Activated CD4-positive, alpha-beta memory T cell treated with anti-CD3 and anti-CD28 coated beads, Interleukin-2, amount 10 ng/mL, durations not matched to agents 7 days and 5 days (primary cell): ENCODE results near the gene GNAS. TPM values are rescaled to one million over a fixed set of nuclear protein-coding genes. Genes with fewer than 3 reads are reported as not detected.
"Not testable (repeated sequence)": the region's sequence is repeated elsewhere in the genome, so short reads cannot be mapped to it uniquely, and the experiment has no call there.

ENCODE experiments used
- CTCF ChIA-PET: fragments of 350-600 bp; sonication (Branson Sonifier 250); formaldehyde crosslinking; loops from one replicate; lab custom pipeline; 2021; ENCODE audit warnings: antibody characterized with exemption, inconsistent platforms; lab: Charles Lee
- POLR2A ChIA-PET: fragments of 350-600 bp; sonication (Branson Sonifier 250); formaldehyde crosslinking; loops from one replicate; lab custom pipeline; 2021; ENCODE audit warnings: antibody characterized with exemption; lab: Charles Lee
- DNase-seq: peaks from one replicate; pipeline ENCODE4 v3.0.0-alpha.2; 2020
- H3K27ac Mint-ChIP-seq: one replicate; pipeline ENCODE4 v1.8.0; 2021; ENCODE audit warnings: mild to moderate bottlenecking, mixed read lengths
- H3K27me3 Mint-ChIP-seq: one replicate; pipeline ENCODE4 v1.8.0; 2021; ENCODE audit warnings: mixed read lengths
- H3K36me3 Mint-ChIP-seq: one replicate; pipeline ENCODE4 v1.8.0; 2021; ENCODE audit warnings: low read depth, mixed read lengths
- H3K4me1 Mint-ChIP-seq: one replicate; pipeline ENCODE4 v1.8.0; 2021; ENCODE audit warnings: mixed read lengths
- H3K4me3 Mint-ChIP-seq: one replicate; pipeline ENCODE4 v1.8.0; 2021; ENCODE audit warnings: mild to moderate bottlenecking, mixed read lengths
- H3K9me3 Mint-ChIP-seq: one replicate; pipeline ENCODE4 v1.8.0; 2021; ENCODE audit warnings: mixed read lengths
- total RNA-seq, 2 experiments: library from RNA; stranded (reverse); gene quantifications; one replicate each; pipeline ENCODE4 v1.2.3, GENCODE V29; 2021

Gene GNAS
- total RNA-seq, 2 experiments from 2014 or later: 790 to 809 TPM

DNA sequence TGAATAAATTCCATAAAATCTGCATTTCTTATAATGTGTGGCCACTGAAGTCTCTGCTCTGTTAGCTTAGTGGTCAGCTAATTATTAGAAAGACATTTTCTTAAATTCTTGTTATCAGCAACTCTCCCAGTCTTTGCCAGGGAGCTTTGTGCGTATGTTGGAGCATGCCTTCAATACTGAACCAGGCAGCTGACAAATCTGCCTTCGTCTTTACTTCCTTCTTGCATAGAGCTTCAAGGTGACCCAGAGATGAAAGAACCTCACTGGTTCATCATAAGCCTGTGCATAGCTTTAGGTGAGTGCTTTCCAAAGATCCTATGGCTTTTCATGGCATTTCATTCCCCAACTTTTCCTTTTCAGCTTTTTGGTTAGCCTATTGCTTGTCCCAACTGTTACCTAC, 85.6 kb downstream of the GNAS start:
- H3K36me3 Mint-ChIP-seq: no peaks in the 10 kb centered on the region
- H3K27me3 Mint-ChIP-seq: peaks cover 45% of the 10 kb centered on the region
- no peaks in the 10 kb centered on the region for H3K4me1 Mint-ChIP-seq
- no peak overlapping the region for H3K4me3 Mint-ChIP-seq
- no peak overlapping the region for H3K27ac Mint-ChIP-seq
- H3K9me3 Mint-ChIP-seq: peaks cover 3% of the 10 kb centered on the region
- DNase-seq: no peak
- POLR2A ChIA-PET: interaction anchor here (0.8 kb wide), 1 partner anchor 13 kb away, joined by 4 read pairs; no protein-coding TSS in a partner anchor
- CTCF ChIA-PET: interaction anchor here (0.7 kb wide), 1 partner anchor 99 kb away, joined by 3 read pairs; no protein-coding TSS in a partner anchor

GRCh38 chr20:58938541-58938940, 86.0 kb downstream of the GNAS start:
- ChIA-PET POLR2A (interaction anchor here (0.8 kb wide), 1 partner anchor 13 kb away, joined by 4 read pairs; no protein-coding TSS in a partner anchor), CTCF (interaction anchor here (0.7 kb wide), 2 partner anchors 21 to 99 kb away, joined by 3 read pairs; no protein-coding TSS in a partner anchor)
- no peak overlapping the region for H3K4me3 Mint-ChIP-seq
- no peak for DNase-seq
- H3K4me1 Mint-ChIP-seq: no peaks in the 10 kb centered on the region
- no peak overlapping the region for H3K27ac Mint-ChIP-seq
- no peaks in the 10 kb centered on the region for H3K36me3 Mint-ChIP-seq
- peaks cover 3% of the 10 kb centered on the region for H3K9me3 Mint-ChIP-seq
- H3K27me3 Mint-ChIP-seq: peaks cover 45% of the 10 kb centered on the region

DNA sequence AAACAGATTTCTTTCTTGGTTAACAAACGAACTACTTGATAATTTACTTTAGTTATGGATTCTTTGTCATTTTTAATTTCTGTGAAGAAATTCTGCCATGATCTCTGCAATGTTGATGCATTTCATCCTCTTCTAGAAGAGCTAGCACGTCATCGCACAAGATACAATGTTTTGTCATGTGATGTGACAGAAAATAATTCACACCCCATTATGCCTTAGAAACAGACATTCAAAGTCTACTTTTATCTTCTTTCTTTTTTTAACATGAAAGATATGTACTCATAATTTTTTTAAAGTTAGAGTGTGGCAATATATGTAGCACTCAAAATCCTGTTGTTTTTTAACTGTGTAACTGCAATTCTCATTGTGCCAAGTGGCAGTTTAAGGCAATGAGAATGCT, 89.0 kb downstream of the GNAS start:
- Mint-ChIP-seq H3K36me3 (no peaks in the 10 kb centered on the region), H3K9me3 (no peaks in the 10 kb centered on the region), H3K27me3 (peaks cover 27% of the 10 kb centered on the region), H3K4me3 (no peak overlapping the region), H3K4me1 (no peaks in the 10 kb centered on the region), H3K27ac (no peak overlapping the region)
- ChIA-PET CTCF (no interaction called here), POLR2A (no interaction called here)
- no peak for DNase-seq

DNA sequence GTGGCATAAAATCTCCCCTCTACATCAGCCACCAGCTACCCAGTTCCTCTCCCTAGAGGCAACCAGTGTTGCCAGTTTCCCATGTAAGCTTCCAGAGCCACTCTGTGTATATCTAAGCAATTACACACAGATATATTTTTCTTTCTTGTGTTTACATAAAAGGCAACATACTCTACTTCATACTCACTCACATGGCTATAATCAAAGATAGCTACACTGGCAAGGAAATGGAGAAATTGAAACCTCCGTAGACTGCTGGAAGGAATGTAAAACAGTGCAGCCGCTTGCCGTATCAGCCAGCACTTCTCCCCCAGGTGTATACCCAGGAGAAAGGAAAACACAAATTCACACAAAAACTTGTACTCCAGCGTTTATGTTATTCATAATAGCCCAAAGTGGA, 90.0 kb downstream of the GNAS start:
- H3K4me3 Mint-ChIP-seq: no peak overlapping the region
- peaks cover 19% of the 10 kb centered on the region for H3K27me3 Mint-ChIP-seq
- no peak for DNase-seq
- CTCF ChIA-PET: no interaction called here
- no peak overlapping the region for H3K27ac Mint-ChIP-seq
- H3K4me1 Mint-ChIP-seq: no peaks in the 10 kb centered on the region
- POLR2A ChIA-PET: no interaction called here
- H3K36me3 Mint-ChIP-seq: no peaks in the 10 kb centered on the region
- no peaks in the 10 kb centered on the region for H3K9me3 Mint-ChIP-seq

DNA sequence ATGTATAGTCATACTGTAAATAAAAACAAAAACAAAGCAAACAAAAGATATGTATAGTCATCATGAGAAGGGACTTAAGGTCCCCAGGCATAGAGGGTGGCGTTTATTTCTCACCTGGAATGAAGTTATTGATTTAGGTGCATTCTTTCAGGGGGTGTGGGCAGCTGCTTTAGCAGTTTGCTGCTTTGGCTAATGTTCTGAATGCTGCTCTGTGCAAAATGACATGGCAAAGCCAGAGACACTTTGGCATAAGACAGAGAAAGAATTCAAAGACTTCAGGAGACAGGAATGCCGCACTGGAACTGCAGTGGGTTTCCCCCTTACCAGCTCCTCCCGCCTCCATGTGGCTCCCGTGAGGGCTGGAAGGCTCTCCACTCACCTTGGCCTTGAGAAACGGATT, 92.1 kb downstream of the GNAS start:
- Mint-ChIP-seq H3K9me3 (no peaks in the 10 kb centered on the region), H3K27me3 (peaks cover 12% of the 10 kb centered on the region), H3K36me3 (no peaks in the 10 kb centered on the region), H3K27ac (no peak overlapping the region), H3K4me1 (no peaks in the 10 kb centered on the region), H3K4me3 (no peak overlapping the region)
- CTCF ChIA-PET: no interaction called here
- POLR2A ChIA-PET: no interaction called here
- DNase-seq: no peak

DNA sequence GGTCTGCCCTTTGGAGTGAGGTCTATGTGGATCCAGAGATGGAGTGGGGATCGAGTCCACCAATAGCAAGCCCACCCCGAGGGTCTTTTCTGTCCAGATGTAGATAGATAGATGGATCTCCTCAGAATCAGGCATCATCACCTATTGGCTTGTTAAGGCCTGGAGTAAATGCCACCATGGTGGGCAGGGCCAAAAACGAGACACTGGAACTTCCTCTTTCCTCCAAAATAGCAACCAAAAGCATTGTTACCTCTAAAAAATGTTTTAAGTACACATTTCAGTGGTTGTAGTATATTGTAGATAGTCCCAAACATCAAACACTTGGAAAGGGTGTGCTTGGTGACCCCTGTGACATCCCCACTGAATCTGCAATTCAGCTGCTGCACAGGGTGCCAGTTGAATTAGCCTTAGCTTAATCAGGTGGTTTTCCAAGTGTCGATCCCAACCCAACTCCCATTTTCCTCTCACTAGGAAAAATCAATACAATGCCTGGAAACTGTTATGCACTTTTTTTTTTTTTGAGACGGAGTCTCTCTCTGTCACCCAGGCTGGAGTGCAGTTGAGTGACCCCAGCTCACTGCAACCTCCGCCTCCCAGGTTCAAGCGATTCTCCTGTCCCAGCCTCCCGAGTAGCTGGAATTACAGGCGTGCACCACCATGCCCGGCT, 93.6 kb downstream of the GNAS start:
- Mint-ChIP-seq H3K4me1 (no peaks in the 10 kb centered on the region), H3K9me3 (no peaks in the 10 kb centered on the region), H3K4me3 (no peak overlapping the region), H3K27me3 (peaks cover 14% of the 10 kb centered on the region), H3K27ac (no peak overlapping the region), H3K36me3 (no peaks in the 10 kb centered on the region)
- DNase-seq: no peak
- ChIA-PET CTCF (no interaction called here), POLR2A (interaction anchor here (0.6 kb wide), 1 partner anchor 24 kb away, joined by 3 read pairs; no protein-coding TSS in a partner anchor)

DNA sequence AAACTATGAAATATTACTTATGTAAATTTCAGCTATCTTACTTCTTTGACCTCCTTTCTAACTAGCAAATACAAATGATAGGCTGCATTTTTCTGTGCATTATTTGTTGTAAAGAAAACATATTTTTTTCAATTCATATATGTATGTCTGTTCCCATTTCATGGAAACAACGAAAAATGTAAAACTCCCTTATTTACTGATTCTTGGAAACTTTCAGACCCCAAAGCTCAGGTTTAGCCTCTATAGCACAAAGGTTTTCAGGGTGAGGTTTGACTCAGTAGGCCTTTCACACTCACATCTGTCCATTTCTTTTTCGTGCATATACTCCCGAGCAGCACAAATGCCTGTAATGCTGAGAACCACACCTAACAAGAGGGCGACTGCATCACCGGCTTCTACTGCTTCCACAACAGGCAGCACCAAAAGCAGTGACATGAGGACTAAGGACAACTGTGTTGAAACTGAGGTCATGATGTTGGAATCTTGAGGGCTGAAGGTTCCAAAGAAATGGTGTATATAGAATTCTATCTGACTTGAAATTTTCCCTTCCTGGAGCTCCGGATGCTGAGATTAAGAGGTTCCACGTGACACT, 95.4 kb downstream of the GNAS start:
- H3K4me3 Mint-ChIP-seq, H3K4me1 Mint-ChIP-seq, H3K36me3 Mint-ChIP-seq, H3K9me3 Mint-ChIP-seq, H3K27ac Mint-ChIP-seq, POLR2A ChIA-PET, CTCF ChIA-PET, DNase-seq: not testable (repeated sequence)
- peaks cover 14% of the 10 kb centered on the region for H3K27me3 Mint-ChIP-seq

DNA sequence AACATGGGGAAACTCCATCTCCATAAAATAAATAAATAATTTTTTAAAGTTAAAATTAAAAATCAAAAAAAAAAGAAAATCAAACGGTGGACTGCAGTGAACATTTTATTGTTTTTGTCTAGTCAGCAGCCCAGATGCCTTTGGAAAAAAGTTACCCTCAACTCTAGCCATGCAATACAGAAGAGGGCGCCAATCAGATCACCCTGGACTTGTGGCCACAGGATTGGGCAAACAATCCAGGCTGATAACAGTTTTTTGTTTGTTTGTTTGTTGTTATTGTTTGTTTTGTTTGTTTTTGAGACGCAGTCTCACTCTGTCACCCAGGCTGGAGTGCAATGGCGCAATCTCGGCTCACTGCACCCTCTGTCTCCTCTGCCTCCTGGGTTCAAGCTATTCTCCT, 98.1 kb downstream of the GNAS start:
- Mint-ChIP-seq H3K27ac (no peak overlapping the region), H3K36me3 (no peaks in the 10 kb centered on the region), H3K9me3 (no peaks in the 10 kb centered on the region), H3K4me1 (no peaks in the 10 kb centered on the region), H3K4me3 (no peak overlapping the region), H3K27me3 (peaks cover 17% of the 10 kb centered on the region)
- POLR2A ChIA-PET: no interaction called here
- DNase-seq: no peak
- CTCF ChIA-PET: interaction anchor here (0.5 kb wide), 1 partner anchor 10 kb away, joined by 3 read pairs; no protein-coding TSS in a partner anchor

GRCh38 chr20:58953050-58953449, 100.5 kb downstream of the GNAS start:
- H3K27me3 Mint-ChIP-seq: peaks cover 14% of the 10 kb centered on the region
- no peak for DNase-seq
- no peaks in the 10 kb centered on the region for H3K9me3 Mint-ChIP-seq
- H3K4me3 Mint-ChIP-seq: no peak overlapping the region
- POLR2A ChIA-PET: no interaction called here
- H3K27ac Mint-ChIP-seq: no peak overlapping the region
- CTCF ChIA-PET: no interaction called here
- no peaks in the 10 kb centered on the region for H3K36me3 Mint-ChIP-seq
- no peaks in the 10 kb centered on the region for H3K4me1 Mint-ChIP-seq

DNA sequence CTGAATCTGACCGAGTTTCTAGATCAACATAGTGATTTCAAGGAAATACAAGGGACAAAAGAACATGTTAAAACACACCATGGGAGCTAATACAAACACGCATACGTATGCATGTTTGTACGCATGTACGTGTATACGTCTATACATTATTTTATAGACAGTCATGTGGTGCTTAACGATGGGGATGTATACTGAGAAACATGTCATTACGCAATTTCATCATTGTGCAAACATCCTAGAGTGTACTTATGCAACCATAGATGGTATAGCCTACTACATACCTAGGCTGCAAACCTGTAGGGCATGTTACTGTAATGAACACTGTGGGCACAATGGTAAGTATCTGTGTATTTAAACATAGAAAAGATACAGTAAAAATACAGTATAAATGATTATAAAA, 103.6 kb downstream of the GNAS start:
- H3K27ac Mint-ChIP-seq: no peak overlapping the region
- H3K4me3 Mint-ChIP-seq: no peak overlapping the region
- POLR2A ChIA-PET: no interaction called here
- no peaks in the 10 kb centered on the region for H3K36me3 Mint-ChIP-seq
- H3K27me3 Mint-ChIP-seq: peaks cover 15% of the 10 kb centered on the region
- DNase-seq: no peak
- CTCF ChIA-PET: no interaction called here
- no peaks in the 10 kb centered on the region for H3K9me3 Mint-ChIP-seq
- no peaks in the 10 kb centered on the region for H3K4me1 Mint-ChIP-seq

GRCh38 chr20:58959652-58960051, 107.1 kb downstream of the GNAS start:
- no peak for DNase-seq
- Mint-ChIP-seq H3K27ac (no peak overlapping the region), H3K4me1 (no peaks in the 10 kb centered on the region), H3K4me3 (no peak overlapping the region), H3K36me3 (no peaks in the 10 kb centered on the region), H3K9me3 (no peaks in the 10 kb centered on the region), H3K27me3 (peaks cover 22% of the 10 kb centered on the region)
- POLR2A ChIA-PET: no interaction called here
- CTCF ChIA-PET: no interaction called here
